Endothelial cell of umbilical vein (primary cell): Measurements from ENCODE around the gene ARHGAP30. TPM values are rescaled to one million over a fixed set of nuclear protein-coding genes. Genes with fewer than 3 reads are reported as not detected.

Source experiments
- BruUV-seq: library from RNA; stranded (reverse); fragments of 400-500 nt; replicated peaks from 2 replicates; lab custom pipeline; 2021; lab: Mats Ljungman, UMichigan
- CTCF ChIA-PET: fragments of 300-600, 350-600 bp; sonication (Branson Sonifier 250); formaldehyde crosslinking; loops from one replicate; lab custom pipeline; 2021; ENCODE audit warnings: antibody characterized with exemption, inconsistent platforms; lab: Charles Lee
- POLR2A ChIA-PET: fragments of 300-600, 350-600 bp; sonication (Branson Sonifier 250); formaldehyde crosslinking; loops from one replicate; lab custom pipeline; 2021; ENCODE audit warnings: antibody characterized with exemption, inconsistent platforms; lab: Charles Lee
- DNase-seq: peaks from one replicate; pipeline ENCODE4 v3.0.0-alpha.2; 2011; ENCODE audit warnings: low read depth, low spot score
- FAIRE-seq: peaks from 2 replicates; lab custom pipeline; 2011; peaks lifted over from hg19 to GRCh38; lab: Jason Lieb, UNC
- H2AFZ ChIP-seq: 2 replicates; pipeline ENCODE4 v1.6.0; 2012; ENCODE audit warnings: low read depth, low read length, control low read depth, inconsistent platforms
- H3K27ac ChIP-seq: 2 replicates; pipeline ENCODE4 v1.5.1; 2011; ENCODE audit warnings: low read depth, mild to moderate bottlenecking, control low read depth, low read length, moderate library complexity; ENCODE audit not compliant: insufficient read depth
- H3K27me3 ChIP-seq, 2 experiments: 2 replicates each; pipeline versions ENCODE4 v1.6.0 to v1.6.1; 2011; ENCODE audit warnings: low read length in 2 of 2, mixed read lengths in 1 of 2; ENCODE audit not compliant: control insufficient read depth in 2 of 2, insufficient read depth in 2 of 2
- H3K36me3 ChIP-seq, 2 experiments: 2 replicates in 1 of 2; 3 replicates in 1 of 2; pipeline ENCODE4 v1.5.1; 2011; ENCODE audit warnings: low read length in 2 of 2, mild to moderate bottlenecking in 1 of 2, moderate library complexity in 1 of 2; ENCODE audit not compliant: control insufficient read depth in 2 of 2, insufficient read depth in 2 of 2; ENCODE audit errors: extremely low read depth in 1 of 2
- H3K4me1 ChIP-seq: 3 replicates; pipeline ENCODE4 v1.5.1; 2011; ENCODE audit warnings: mild to moderate bottlenecking, low read length; ENCODE audit not compliant: control insufficient read depth, insufficient read depth; ENCODE audit errors: extremely low read depth
- H3K4me2 ChIP-seq: 2 replicates; pipeline ENCODE4 v1.6.1; 2011; ENCODE audit warnings: low read length, control low read depth, mixed read lengths; ENCODE audit not compliant: insufficient read depth
- H3K4me3 ChIP-seq, 3 experiments: fragments of 200-600 bp in 1 of 3; sonication (generic), shearing (Covaris generic) in 1 of 3; replicated peaks in 1 of 3; 2 replicates each; pipeline ENCODE4 v1.5.1; 2011 to 2016; ENCODE audit warnings: control low read depth in 3 of 3, low read length in 3 of 3, mild to moderate bottlenecking in 2 of 3, inconsistent platforms in 1 of 3, low read depth in 1 of 3, moderate library complexity in 1 of 3; ENCODE audit not compliant: insufficient read depth in 1 of 3
- H3K79me2 ChIP-seq: 2 replicates; pipeline ENCODE4 v1.6.0; 2012; ENCODE audit warnings: low read length, inconsistent platforms; ENCODE audit not compliant: control insufficient read depth, insufficient read depth
- H3K9ac ChIP-seq: replicated peaks from 2 replicates; pipeline ENCODE3; 2011; ENCODE audit warnings: low read length, control low read depth; ENCODE audit not compliant: insufficient read depth; ENCODE audit errors: extremely low read depth
- H3K9me1 ChIP-seq: replicated peaks from 3 replicates; pipeline ENCODE4 v1.6.0; 2011; ENCODE audit warnings: mild to moderate bottlenecking, low read length; ENCODE audit not compliant: control insufficient read depth, insufficient read depth; ENCODE audit errors: extremely low read depth
- H3K9me3 ChIP-seq: replicated peaks from 2 replicates; pipeline ENCODE4 v1.5.1; 2012; ENCODE audit warnings: low read length, inconsistent platforms; ENCODE audit not compliant: control insufficient read depth, insufficient read depth
- H4K20me1 ChIP-seq: replicated peaks from 2 replicates; pipeline ENCODE3; 2011; ENCODE audit warnings: mild to moderate bottlenecking, low read length; ENCODE audit not compliant: control insufficient read depth, insufficient read depth; ENCODE audit errors: extremely low read depth
- CTCF ChIP-seq, 2 donors: IDR thresholded peaks; 1 replicate in 1 of 2; 2 replicates in 1 of 2; pipeline ENCODE4 v1.5.1; 2011; ENCODE audit warnings: low read length in 2 of 2, mild to moderate bottlenecking in 2 of 2, moderate library complexity in 2 of 2, control low read depth in 1 of 2, inconsistent platforms in 1 of 2, low read depth in 1 of 2; ENCODE audit not compliant: insufficient read depth in 1 of 2; ENCODE audit errors: extremely low read depth in 1 of 2
- EZH2 ChIP-seq: IDR thresholded peaks from 2 replicates; pipeline ENCODE4 v1.6.1; 2012; ENCODE audit warnings: borderline replicate concordance, low read depth, mild to moderate bottlenecking, moderate library complexity, low read length, inconsistent platforms; ENCODE audit not compliant: severe bottlenecking
- FOS ChIP-seq: IDR thresholded peaks from 2 replicates; pipeline ENCODE4 v1.6.1; 2011; ENCODE audit warnings: mild to moderate bottlenecking, low read length, moderate library complexity, borderline replicate concordance; ENCODE audit not compliant: insufficient read depth
- GATA2 ChIP-seq: IDR thresholded peaks from 2 replicates; pipeline ENCODE4 v1.7.0; 2011; ENCODE audit warnings: low read depth, mild to moderate bottlenecking, moderate library complexity, mixed read lengths, low read length; ENCODE audit not compliant: insufficient read length, insufficient read depth
- JUN ChIP-seq: IDR thresholded peaks from 2 replicates; pipeline ENCODE4 v1.6.1; 2011; ENCODE audit warnings: borderline replicate concordance, low read depth; ENCODE audit not compliant: insufficient read length, insufficient read depth
- MYC ChIP-seq: IDR thresholded peaks from one replicate; pipeline ENCODE4 v1.6.1; 2011; ENCODE audit warnings: mild to moderate bottlenecking, low read depth, low read length
- POLR2A ChIP-seq: IDR thresholded peaks from 2 replicates; pipeline ENCODE4 v1.6.1; 2012; ENCODE audit warnings: low read depth, mild to moderate bottlenecking, control low read depth, low read length
- POLR2AphosphoS5 ChIP-seq: IDR thresholded peaks from 2 replicates; pipeline ENCODE4 v1.6.1; 2012; ENCODE audit warnings: low read depth, mild to moderate bottlenecking, control low read depth, low read length, moderate library complexity; ENCODE audit not compliant: insufficient read depth
- dilution Hi-C: fragments of 300-500 bp; cut with MboI; formaldehyde crosslinking; loops from one replicate; pipeline ENCODE4 v1.15.0; 2019; ENCODE audit warnings: low sequenced_read_pairs; ENCODE audit not compliant: extremely low pct_ligation_motif_present
- intact Hi-C: fragments of 100-400 bp; cut with micrococcal nuclease; formaldehyde crosslinking; loops from one replicate; pipeline ENCODE4 v1.10.0; 2022
- polyA plus RNA-seq, 4 experiments: library from polyadenylated mRNA; depleted of rRNA in 3 of 4; stranded (reverse) in 3 of 4; unstranded in 1 of 4; fragments of >200 nt; gene quantifications; 2 replicates each; pipeline versions ENCODE4 v1.2.1 to v1.2.3, GENCODE V29; 2011 to 2012; ENCODE audit warnings: missing spikeins in 1 of 4
- total RNA-seq: library from RNA; stranded (reverse); gene quantifications from 2 replicates; pipeline ENCODE4 v1.2.3, GENCODE V29; 2021
- TF ChIP-seq, protein P1 (sequence below): IDR thresholded peaks from 2 replicates; pipeline ENCODE4 v1.6.1; 2011; ENCODE audit not compliant: insufficient read depth, insufficient read length

The ARHGAP30 gene
- total and polyA plus RNA-seq, 2 donors (not counting 3 experiments of a cell fraction or from before 2014, with no cell fraction given): not detected

DNA sequence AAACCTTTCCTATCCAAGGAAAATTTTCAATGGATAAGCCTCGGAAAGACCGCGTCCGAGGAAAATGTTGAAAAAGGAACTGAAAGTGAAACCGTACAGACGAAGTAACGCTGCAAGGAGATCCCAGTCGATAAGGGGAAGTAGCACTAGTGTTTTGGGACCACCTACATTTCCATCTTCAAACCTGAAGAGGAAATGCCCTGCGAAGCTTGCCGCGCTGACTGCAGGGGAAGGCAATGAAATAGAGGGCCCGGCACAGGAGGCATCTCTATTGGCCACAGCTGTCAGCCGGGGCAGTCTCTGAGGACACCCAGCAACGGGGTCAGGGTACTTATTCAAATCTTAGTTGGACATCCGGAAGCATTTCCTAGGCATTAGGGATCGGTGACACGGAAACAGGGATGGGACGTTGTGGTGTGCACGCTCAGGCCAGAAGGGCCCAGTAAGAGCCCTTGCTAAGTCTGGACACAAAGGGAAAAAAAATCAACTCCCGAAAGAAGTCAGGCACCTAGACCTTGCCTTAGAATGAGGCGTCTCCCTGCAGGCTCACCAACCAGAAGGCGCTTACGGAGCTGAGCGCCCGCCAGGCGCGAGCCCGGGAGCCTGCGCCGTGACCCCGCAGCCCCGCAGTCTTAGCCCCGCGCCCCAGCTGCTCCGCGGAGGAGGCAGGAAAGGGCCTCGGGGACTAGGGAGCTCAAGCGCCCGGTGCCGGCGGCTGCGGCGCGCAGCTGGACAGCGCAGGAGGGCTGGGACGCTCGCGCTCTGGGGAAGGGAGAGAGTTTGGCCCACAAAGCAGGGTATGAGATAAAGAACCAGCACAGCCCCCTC is 24.6 kb downstream of the ARHGAP30 start:
- H3K9ac ChIP-seq: peak overlapping the region; percentile 91
- no peaks in the 10 kb centered on the region for H4K20me1 ChIP-seq
- dilution Hi-C loops (no loop called here), intact Hi-C loops (loop anchor here (1.0 to 2.0 kb wide), 6 partner anchors 25 to 94 kb away; no protein-coding TSS in a partner anchor)
- ChIA-PET POLR2A (interaction anchor here (0.6 to 1.8 kb wide), 5 partner anchors 25 to 87 kb away, joined by 3 to 8 read pairs (median 4); partner anchors contain the start of genes F11R, NIT1 and PFDN2), CTCF (interaction anchor here (0.6 to 11.0 kb wide), 12 partner anchors 10 to 96 kb away, joined by 3 to 181 read pairs (median 4); partner anchors contain the start of genes KLHDC9, NIT1 and PFDN2)
- peaks cover 10% of the 10 kb centered on the region for H3K4me1 ChIP-seq
- H3K27ac ChIP-seq: peak overlapping the region; percentile 94
- TSS peak; percentile 59 for BruUV-seq
- H3K9me3 ChIP-seq: no peaks in the 10 kb centered on the region
- peak overlapping the region; percentile 66 to 82 (median 66) for H3K4me3 ChIP-seq
- peak overlapping the region; percentile 45 for H2AFZ ChIP-seq
- H3K27me3 ChIP-seq: no peaks in the 10 kb centered on the region
- peak; percentile 72 for DNase-seq
- FAIRE-seq: peak; percentile 95
- peak overlapping the region; percentile 89 for H3K4me2 ChIP-seq
- peak; percentile 17 for TF ChIP-seq POLR2A
- TF ChIP-seq GATA2: peak; percentile 61
- no peak for TF ChIP-seq EZH2
- H3K9me1 ChIP-seq: no peaks in the 10 kb centered on the region
- peaks cover 6 to 19% of the 10 kb centered on the region in 2 experiments for H3K36me3 ChIP-seq
- peaks cover 12% of the 10 kb centered on the region for H3K79me2 ChIP-seq

- no TSS peak for BruUV-seq
- Histone ChIP-seq H3K27ac (peak overlapping the region; percentile 94), H3K79me2 (peaks cover 12% of the 10 kb centered on the region), H3K27me3 (no peaks in the 10 kb centered on the region), H3K9me1 (no peaks in the 10 kb centered on the region), H3K4me1 (peaks cover 10% of the 10 kb centered on the region), H2AFZ (no peak overlapping the region), H3K4me2 (peak overlapping the region; percentile 89), H4K20me1 (no peaks in the 10 kb centered on the region), H3K9me3 (no peaks in the 10 kb centered on the region), H3K9ac (peak overlapping the region; percentile 91), H3K4me3 (peak overlapping the region; percentile 66 to 82 (median 66)), H3K36me3 (peaks cover 12 to 25% of the 10 kb centered on the region in 2 experiments)
- FAIRE-seq (no peak), DNase-seq (no peak)
- dilution Hi-C loops (no loop called here), intact Hi-C loops (loop anchor here (2.0 kb wide), 1 partner anchor 94 kb away; no protein-coding TSS in a partner anchor)
- ChIA-PET POLR2A (interaction anchor here (0.7 to 1.8 kb wide), 2 partner anchors 24 to 87 kb away, joined by 4 to 7 read pairs; partner anchors contain the start of gene F11R), CTCF (interaction anchor here (1.2 to 11.0 kb wide), 7 partner anchors 23 to 96 kb away, joined by 3 to 181 read pairs (median 6); partner anchors contain the start of gene KLHDC9)
- TF ChIP-seq EZH2 (no peak), POLR2A (no peak), POLR2AphosphoS5 (no peak), GATA2 (no peak), FOS (no peak), MYC (no peak), JUN (no peak), CTCF (IDR thresholded peaks at IDR 0.05; ENCODE audit: extremely low read depth in 1 of 2, insufficient read depth in 1 of 2, low read depth in 1 of 2, low read length in 2 of 2) (no peak)
- TF ChIP-seq, protein P1, sequence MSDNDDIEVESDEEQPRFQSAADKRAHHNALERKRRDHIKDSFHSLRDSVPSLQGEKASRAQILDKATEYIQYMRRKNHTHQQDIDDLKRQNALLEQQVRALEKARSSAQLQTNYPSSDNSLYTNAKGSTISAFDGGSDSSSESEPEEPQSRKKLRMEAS: no peak
Measured at GRCh38 chr1:161044535-161044907, 25.2 kb downstream of the ARHGAP30 start.
